Measurements from ENCODE around the gene ATAT1. TPM values are rescaled to one million over a fixed set of nuclear protein-coding genes. Genes with fewer than 3 reads are reported as not detected.

The ATAT1 gene
- total and polyA plus RNA-seq, 12 donors: 0.78 to 16.3 (median 8.3) TPM

DNA sequence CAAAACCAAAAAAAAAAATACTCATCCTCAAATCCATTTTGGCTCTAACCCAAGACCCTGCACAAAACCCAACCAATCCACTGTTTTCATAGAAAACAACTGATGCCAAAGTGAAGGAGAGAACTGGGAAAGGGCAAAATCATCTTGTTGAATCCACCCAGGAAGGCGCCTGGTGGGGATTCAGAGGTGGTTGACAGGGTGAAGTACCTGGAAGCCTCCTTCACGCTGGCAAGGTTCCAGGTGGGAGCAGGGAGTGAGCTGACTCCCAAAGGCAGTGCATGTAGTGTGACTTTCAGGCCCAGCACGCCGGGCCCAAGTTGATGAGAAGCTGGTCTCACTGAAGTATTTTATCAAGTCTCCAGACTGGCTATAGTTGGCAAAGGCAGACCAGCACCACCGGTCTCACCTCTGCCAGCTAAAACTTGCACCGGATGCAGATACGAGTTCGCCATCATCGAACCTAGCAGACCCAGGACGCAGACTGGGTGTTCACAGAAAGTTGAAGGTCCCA is 26.2 kb upstream of the ATAT1 start:
- intact Hi-C loops (cut with DNase I): no loop called here
- Histone ChIP-seq H3K36me3 (replicated peaks in 1 of 2) (peaks cover 0 to 52% of the 10 kb centered on the region in 2 donors), H3K4me3 (no peak overlapping the region), H3K9me3 (replicated peaks in 1 of 3) (no peaks in the 10 kb centered on the region), H3K4me1 (replicated peaks in 1 of 2) (no peaks in the 10 kb centered on the region), H3K27ac (no peak overlapping the region), H3K27me3 (no peaks in the 10 kb centered on the region)
- TF ChIP-seq CTCF (IDR thresholded peaks at IDR 0.05): no peak
- no peak for TF ChIP-seq POLR2A (IDR thresholded peaks at IDR 0.05)
- peak in 5 of 7 donors; percentile 33 to 69 (median 51) for DNase-seq
- 70 to 80% (median 76%) methylated on average over 10 of the region's 10 CpGs for WGBS, 4 donors

GRCh38 chr6:30601436-30601814 is 25.2 kb upstream of the ATAT1 start:
- TF ChIP-seq CTCF (IDR thresholded peaks at IDR 0.05): no peak
- DNase-seq: no peak
- no peaks in the 10 kb centered on the region for H3K4me1 ChIP-seq (replicated peaks in 1 of 2)
- intact Hi-C loops (cut with DNase I): no loop called here
- H3K27ac ChIP-seq: no peak overlapping the region
- H3K9me3 ChIP-seq (replicated peaks in 1 of 3): no peaks in the 10 kb centered on the region
- H3K4me3 ChIP-seq: no peak overlapping the region
- no peaks in the 10 kb centered on the region for H3K27me3 ChIP-seq
- 50 to 65% (median 59%) methylated on average over 6 of the region's 6 CpGs for WGBS, 4 donors
- peaks cover 0 to 61% of the 10 kb centered on the region in 2 donors for H3K36me3 ChIP-seq (replicated peaks in 1 of 2)

- H3K4me1 ChIP-seq (replicated peaks in 1 of 2): no peaks in the 10 kb centered on the region
- H3K9me3 ChIP-seq (replicated peaks in 1 of 3): no peaks in the 10 kb centered on the region
- 87 to 90% (median 88%) methylated on average over 16 to 39 of the region's 39 CpGs for WGBS, 4 donors
- H3K27ac ChIP-seq: no peak overlapping the region
- no peaks in the 10 kb centered on the region for H3K27me3 ChIP-seq
- TF ChIP-seq POLR2A (IDR thresholded peaks at IDR 0.05) (no peak), CTCF (IDR thresholded peaks at IDR 0.05) (no peak)
- H3K36me3 ChIP-seq (replicated peaks in 1 of 2): peaks cover 0 to 67% of the 10 kb centered on the region in 2 donors
- intact Hi-C loops (cut with DNase I): no loop called here
- DNase-seq: no peak
- H3K4me3 ChIP-seq: no peak overlapping the region
Measured at GRCh38 chr6:30601815-30602641, 24.6 kb upstream of the ATAT1 start.

DNA sequence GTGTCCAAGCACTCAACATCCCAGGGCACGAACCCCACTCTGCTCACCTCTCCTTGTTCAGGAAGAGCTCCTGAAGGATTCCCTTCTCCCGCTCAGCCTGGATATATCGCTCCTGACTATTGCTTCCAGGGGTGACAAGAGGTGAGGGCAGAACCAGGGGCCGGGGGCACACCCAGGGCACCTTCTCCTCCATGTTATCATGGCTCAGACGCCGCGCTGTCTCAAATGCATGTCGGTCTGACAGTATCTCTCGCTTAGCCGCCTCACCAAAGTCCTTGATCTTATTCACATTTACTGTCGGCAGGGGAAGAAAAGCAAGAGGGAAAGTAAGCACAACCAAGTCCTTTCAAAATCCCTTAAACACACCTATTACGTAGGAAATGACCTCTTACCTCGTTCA is 22.7 kb upstream of the ATAT1 start:
- Histone ChIP-seq H3K4me3 (no peak overlapping the region), H3K27me3 (no peaks in the 10 kb centered on the region), H3K36me3 (replicated peaks in 1 of 2) (peaks cover 0 to 87% of the 10 kb centered on the region in 2 donors), H3K27ac (no peak overlapping the region), H3K9me3 (replicated peaks in 1 of 3) (no peaks in the 10 kb centered on the region), H3K4me1 (replicated peaks in 1 of 2) (peaks cover 0 to 6% of the 10 kb centered on the region in 2 donors)
- DNase-seq: no peak
- no peak for TF ChIP-seq CTCF (IDR thresholded peaks at IDR 0.05)
- no peak for TF ChIP-seq POLR2A (IDR thresholded peaks at IDR 0.05)
- intact Hi-C loops (cut with DNase I): no loop called here
- WGBS, 4 donors: 84 to 90% (median 88%) methylated on average over 13 of the region's 13 CpGs

All from adrenal gland (tissue), 12 donors.